Endothelial cell of umbilical vein (primary cell): Measurements from ENCODE around the gene APBA2.
A peak's percentile ranks its signal among the peaks of the same experiment; 100 is the strongest.

ENCODE experiments used
- CTCF ChIP-seq, 2 donors: IDR thresholded peaks; 1 replicate in 1 of 2; 2 replicates in 1 of 2; pipeline ENCODE4 v1.5.1; 2011; ENCODE audit warnings: low read length in 2 of 2, mild to moderate bottlenecking in 2 of 2, moderate library complexity in 2 of 2, control low read depth in 1 of 2, inconsistent platforms in 1 of 2, low read depth in 1 of 2; ENCODE audit not compliant: insufficient read depth in 1 of 2; ENCODE audit errors: extremely low read depth in 1 of 2
- EZH2 ChIP-seq: IDR thresholded peaks from 2 replicates; pipeline ENCODE4 v1.6.1; 2012; ENCODE audit warnings: borderline replicate concordance, low read depth, mild to moderate bottlenecking, moderate library complexity, low read length, inconsistent platforms; ENCODE audit not compliant: severe bottlenecking
- FOS ChIP-seq: IDR thresholded peaks from 2 replicates; pipeline ENCODE4 v1.6.1; 2011; ENCODE audit warnings: mild to moderate bottlenecking, low read length, moderate library complexity, borderline replicate concordance; ENCODE audit not compliant: insufficient read depth
- JUN ChIP-seq: IDR thresholded peaks from 2 replicates; pipeline ENCODE4 v1.6.1; 2011; ENCODE audit warnings: borderline replicate concordance, low read depth; ENCODE audit not compliant: insufficient read length, insufficient read depth
- MAX ChIP-seq: IDR thresholded peaks from 2 replicates; pipeline ENCODE4 v1.6.1; 2011; ENCODE audit not compliant: insufficient read depth, insufficient read length
- MYC ChIP-seq: IDR thresholded peaks from one replicate; pipeline ENCODE4 v1.6.1; 2011; ENCODE audit warnings: mild to moderate bottlenecking, low read depth, low read length
- POLR2A ChIP-seq: IDR thresholded peaks from 2 replicates; pipeline ENCODE4 v1.6.1; 2012; ENCODE audit warnings: low read depth, mild to moderate bottlenecking, control low read depth, low read length
- POLR2AphosphoS5 ChIP-seq: IDR thresholded peaks from 2 replicates; pipeline ENCODE4 v1.6.1; 2012; ENCODE audit warnings: low read depth, mild to moderate bottlenecking, control low read depth, low read length, moderate library complexity; ENCODE audit not compliant: insufficient read depth

GRCh38 chr15:28977377-28978010 lies 91.7 kb downstream of the APBA2 start:
- no peak for TF ChIP-seq POLR2A
- no peak for TF ChIP-seq CTCF (IDR thresholded peaks at IDR 0.05; ENCODE audit: extremely low read depth in 1 of 2, insufficient read depth in 1 of 2, low read depth in 1 of 2, low read length in 2 of 2)
- TF ChIP-seq MYC, result peak; percentile 18
- TF ChIP-seq MAX, result no peak
- peak; percentile 77 for TF ChIP-seq JUN
- peak; percentile 33 for TF ChIP-seq POLR2AphosphoS5
- peak; percentile 92 for TF ChIP-seq FOS
- TF ChIP-seq EZH2, result no peak
